ENCODE results near the gene SDK2. TPM values are rescaled to one million over a fixed set of nuclear protein-coding genes. Genes with fewer than 3 reads are reported as not detected.

SDK2 gene
- total and polyA plus RNA-seq, 2 of the 8 experiments (the other 6 are each of a cell fraction or from before 2014, with no cell fraction given): 3.9 to 4.1 TPM

DNA sequence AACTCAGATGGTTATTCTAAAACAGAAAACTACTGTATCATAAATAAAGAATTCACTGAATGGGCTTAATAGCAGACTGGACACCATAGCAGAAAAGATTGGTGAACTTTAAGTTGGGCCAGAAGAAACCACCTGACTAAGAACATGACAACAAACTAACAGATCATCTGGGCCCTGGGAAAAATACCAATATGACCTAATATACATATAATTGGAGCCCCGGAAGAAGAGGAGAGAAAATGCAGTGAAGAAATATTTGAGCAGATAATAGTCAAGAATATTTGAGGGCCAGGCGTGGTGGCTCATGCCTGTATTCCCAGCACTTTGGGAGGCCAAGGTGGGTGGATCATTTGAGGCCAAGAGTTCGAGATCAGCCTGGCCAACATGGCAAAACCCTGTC is 25.5 kb upstream of the SDK2 start (continued):
- TF ChIP-seq KDM5A (IDR thresholded peaks at IDR 0.05; ENCODE audit: low read length): no peak
- no peak for TF ChIP-seq RBBP5 (IDR thresholded peaks at IDR 0.05; ENCODE audit: borderline replicate concordance, low read depth, low read length)
- TF ChIP-seq, protein P1, sequence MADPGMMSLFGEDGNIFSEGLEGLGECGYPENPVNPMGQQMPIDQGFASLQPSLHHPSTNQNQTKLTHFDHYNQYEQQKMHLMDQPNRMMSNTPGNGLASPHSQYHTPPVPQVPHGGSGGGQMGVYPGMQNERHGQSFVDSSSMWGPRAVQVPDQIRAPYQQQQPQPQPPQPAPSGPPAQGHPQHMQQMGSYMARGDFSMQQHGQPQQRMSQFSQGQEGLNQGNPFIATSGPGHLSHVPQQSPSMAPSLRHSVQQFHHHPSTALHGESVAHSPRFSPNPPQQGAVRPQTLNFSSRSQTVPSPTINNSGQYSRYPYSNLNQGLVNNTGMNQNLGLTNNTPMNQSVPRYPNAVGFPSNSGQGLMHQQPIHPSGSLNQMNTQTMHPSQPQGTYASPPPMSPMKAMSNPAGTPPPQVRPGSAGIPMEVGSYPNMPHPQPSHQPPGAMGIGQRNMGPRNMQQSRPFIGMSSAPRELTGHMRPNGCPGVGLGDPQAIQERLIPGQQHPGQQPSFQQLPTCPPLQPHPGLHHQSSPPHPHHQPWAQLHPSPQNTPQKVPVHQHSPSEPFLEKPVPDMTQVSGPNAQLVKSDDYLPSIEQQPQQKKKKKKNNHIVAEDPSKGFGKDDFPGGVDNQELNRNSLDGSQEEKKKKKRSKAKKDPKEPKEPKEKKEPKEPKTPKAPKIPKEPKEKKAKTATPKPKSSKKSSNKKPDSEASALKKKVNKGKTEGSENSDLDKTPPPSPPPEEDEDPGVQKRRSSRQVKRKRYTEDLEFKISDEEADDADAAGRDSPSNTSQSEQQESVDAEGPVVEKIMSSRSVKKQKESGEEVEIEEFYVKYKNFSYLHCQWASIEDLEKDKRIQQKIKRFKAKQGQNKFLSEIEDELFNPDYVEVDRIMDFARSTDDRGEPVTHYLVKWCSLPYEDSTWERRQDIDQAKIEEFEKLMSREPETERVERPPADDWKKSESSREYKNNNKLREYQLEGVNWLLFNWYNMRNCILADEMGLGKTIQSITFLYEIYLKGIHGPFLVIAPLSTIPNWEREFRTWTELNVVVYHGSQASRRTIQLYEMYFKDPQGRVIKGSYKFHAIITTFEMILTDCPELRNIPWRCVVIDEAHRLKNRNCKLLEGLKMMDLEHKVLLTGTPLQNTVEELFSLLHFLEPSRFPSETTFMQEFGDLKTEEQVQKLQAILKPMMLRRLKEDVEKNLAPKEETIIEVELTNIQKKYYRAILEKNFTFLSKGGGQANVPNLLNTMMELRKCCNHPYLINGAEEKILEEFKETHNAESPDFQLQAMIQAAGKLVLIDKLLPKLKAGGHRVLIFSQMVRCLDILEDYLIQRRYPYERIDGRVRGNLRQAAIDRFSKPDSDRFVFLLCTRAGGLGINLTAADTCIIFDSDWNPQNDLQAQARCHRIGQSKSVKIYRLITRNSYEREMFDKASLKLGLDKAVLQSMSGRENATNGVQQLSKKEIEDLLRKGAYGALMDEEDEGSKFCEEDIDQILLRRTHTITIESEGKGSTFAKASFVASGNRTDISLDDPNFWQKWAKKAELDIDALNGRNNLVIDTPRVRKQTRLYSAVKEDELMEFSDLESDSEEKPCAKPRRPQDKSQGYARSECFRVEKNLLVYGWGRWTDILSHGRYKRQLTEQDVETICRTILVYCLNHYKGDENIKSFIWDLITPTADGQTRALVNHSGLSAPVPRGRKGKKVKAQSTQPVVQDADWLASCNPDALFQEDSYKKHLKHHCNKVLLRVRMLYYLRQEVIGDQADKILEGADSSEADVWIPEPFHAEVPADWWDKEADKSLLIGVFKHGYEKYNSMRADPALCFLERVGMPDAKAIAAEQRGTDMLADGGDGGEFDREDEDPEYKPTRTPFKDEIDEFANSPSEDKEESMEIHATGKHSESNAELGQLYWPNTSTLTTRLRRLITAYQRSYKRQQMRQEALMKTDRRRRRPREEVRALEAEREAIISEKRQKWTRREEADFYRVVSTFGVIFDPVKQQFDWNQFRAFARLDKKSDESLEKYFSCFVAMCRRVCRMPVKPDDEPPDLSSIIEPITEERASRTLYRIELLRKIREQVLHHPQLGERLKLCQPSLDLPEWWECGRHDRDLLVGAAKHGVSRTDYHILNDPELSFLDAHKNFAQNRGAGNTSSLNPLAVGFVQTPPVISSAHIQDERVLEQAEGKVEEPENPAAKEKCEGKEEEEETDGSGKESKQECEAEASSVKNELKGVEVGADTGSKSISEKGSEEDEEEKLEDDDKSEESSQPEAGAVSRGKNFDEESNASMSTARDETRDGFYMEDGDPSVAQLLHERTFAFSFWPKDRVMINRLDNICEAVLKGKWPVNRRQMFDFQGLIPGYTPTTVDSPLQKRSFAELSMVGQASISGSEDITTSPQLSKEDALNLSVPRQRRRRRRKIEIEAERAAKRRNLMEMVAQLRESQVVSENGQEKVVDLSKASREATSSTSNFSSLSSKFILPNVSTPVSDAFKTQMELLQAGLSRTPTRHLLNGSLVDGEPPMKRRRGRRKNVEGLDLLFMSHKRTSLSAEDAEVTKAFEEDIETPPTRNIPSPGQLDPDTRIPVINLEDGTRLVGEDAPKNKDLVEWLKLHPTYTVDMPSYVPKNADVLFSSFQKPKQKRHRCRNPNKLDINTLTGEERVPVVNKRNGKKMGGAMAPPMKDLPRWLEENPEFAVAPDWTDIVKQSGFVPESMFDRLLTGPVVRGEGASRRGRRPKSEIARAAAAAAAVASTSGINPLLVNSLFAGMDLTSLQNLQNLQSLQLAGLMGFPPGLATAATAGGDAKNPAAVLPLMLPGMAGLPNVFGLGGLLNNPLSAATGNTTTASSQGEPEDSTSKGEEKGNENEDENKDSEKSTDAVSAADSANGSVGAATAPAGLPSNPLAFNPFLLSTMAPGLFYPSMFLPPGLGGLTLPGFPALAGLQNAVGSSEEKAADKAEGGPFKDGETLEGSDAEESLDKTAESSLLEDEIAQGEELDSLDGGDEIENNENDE (IDR thresholded peaks at IDR 0.05; ENCODE audit: insufficient replicate concordance, low read length): no peak
- TF ChIP-seq SAP30 (IDR thresholded peaks at IDR 0.05; ENCODE audit: insufficient read depth, insufficient replicate concordance, low read length): no peak
- TF ChIP-seq CBX5 (IDR thresholded peaks at IDR 0.05; ENCODE audit: low read depth, low read length): no peak
- no peak for TF ChIP-seq TAF1 (IDR thresholded peaks at IDR 0.05; ENCODE audit: low read depth, low read length)
